ENCODE data around the gene ZNRF3. TPM values are rescaled to one million over a fixed set of nuclear protein-coding genes. Genes with fewer than 3 reads are reported as not detected.
A peak's percentile ranks its signal among the peaks of the same experiment; 100 is the strongest.

ZNRF3 gene
- total RNA-seq, 1 donor from 2014 or later, result 10.5 TPM

DNA sequence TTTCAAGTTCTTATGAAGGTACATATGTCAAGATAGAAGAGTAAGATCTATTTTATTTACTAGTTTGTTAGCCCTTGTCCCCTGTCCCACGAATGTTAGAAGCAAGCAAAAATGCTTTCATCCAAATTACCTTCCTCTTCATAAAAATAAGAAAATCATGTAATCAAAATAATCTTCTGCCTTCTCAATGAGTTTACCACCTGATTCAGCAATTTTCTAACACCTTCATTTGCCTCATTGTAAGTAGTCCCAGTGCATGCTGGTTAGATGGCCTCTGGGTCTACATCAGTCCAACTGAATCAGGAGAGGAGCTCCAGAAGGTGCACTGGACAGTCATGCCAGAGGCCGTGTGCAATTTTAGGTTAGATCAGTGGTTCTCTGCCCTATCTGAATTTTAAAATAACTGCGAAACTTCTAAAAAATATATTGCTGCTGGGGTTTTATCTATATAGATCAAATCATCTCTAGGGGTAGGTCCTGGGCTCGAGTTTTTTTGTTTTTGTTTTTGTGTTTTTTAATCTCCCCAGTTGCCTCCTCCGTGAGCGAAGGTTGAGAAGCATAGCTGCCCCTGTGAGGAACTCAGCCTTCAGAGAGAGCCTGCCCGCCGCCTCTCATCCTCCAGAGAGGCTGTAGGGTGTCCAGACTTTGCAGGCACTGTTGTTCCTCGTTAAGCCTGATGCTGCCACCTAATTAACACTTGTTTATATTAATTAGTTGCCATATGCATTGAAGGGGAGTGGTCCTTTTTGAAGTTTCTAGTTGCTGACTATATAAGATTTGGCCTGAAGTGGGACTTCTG lies 146.0 kb downstream of the ZNRF3 start:
- TF ChIP-seq, protein P1, sequence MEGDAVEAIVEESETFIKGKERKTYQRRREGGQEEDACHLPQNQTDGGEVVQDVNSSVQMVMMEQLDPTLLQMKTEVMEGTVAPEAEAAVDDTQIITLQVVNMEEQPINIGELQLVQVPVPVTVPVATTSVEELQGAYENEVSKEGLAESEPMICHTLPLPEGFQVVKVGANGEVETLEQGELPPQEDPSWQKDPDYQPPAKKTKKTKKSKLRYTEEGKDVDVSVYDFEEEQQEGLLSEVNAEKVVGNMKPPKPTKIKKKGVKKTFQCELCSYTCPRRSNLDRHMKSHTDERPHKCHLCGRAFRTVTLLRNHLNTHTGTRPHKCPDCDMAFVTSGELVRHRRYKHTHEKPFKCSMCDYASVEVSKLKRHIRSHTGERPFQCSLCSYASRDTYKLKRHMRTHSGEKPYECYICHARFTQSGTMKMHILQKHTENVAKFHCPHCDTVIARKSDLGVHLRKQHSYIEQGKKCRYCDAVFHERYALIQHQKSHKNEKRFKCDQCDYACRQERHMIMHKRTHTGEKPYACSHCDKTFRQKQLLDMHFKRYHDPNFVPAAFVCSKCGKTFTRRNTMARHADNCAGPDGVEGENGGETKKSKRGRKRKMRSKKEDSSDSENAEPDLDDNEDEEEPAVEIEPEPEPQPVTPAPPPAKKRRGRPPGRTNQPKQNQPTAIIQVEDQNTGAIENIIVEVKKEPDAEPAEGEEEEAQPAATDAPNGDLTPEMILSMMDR (IDR thresholded peaks at IDR 0.05; ENCODE audit: insufficient read depth, low read length, poor library complexity, severe bottlenecking), result no peak
- Histone ChIP-seq H3K4me3 (ENCODE audit: low read depth, low read length) (no peak overlapping the region), H3K27me3 (ENCODE audit: control insufficient read depth, insufficient read depth, low read length) (no peaks in the 10 kb centered on the region), H3K36me3 (ENCODE audit: control insufficient read depth, insufficient read depth, low read length) (no peaks in the 10 kb centered on the region)
- no peak for DNase-seq (ENCODE audit: low read depth)

DNA sequence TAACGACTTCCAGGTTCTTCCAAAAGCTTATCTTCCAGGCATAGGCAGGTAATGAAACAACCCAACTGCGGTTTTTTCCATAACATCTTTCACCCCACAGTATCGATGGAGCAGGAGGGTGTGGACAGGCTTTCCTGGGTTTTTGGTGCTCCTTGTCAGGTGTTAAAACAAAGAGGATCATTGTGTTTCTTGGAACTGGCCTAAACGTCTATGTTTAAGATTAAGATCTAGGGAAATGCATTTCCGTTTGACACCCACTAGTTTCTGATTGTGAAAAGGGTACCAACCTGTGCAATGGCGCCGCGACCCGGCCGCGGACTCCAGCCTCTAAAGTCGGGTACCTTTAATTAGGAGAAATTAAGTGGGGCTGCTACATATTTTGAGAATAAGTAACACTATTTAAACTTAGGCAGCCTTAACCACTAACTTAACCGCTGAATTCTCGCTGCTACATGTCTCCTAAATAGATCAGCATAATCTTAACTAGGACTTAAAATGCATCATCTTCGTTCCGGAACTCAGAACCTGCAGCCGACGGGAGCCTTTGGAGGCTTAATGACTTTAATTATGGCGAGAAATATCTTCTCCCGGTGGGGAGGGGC lies 146.7 kb downstream of the ZNRF3 start:
- Histone ChIP-seq H3K36me3 (ENCODE audit: control insufficient read depth, insufficient read depth, low read length) (no peaks in the 10 kb centered on the region), H3K4me3 (ENCODE audit: low read depth, low read length) (peak overlapping the region; percentile 28), H3K27me3 (ENCODE audit: control insufficient read depth, insufficient read depth, low read length) (no peaks in the 10 kb centered on the region)
- TF ChIP-seq, protein P1 (IDR thresholded peaks at IDR 0.05; ENCODE audit: insufficient read depth, low read length, poor library complexity, severe bottlenecking), result peak; percentile 20
- no peak for DNase-seq (ENCODE audit: low read depth)

DNA sequence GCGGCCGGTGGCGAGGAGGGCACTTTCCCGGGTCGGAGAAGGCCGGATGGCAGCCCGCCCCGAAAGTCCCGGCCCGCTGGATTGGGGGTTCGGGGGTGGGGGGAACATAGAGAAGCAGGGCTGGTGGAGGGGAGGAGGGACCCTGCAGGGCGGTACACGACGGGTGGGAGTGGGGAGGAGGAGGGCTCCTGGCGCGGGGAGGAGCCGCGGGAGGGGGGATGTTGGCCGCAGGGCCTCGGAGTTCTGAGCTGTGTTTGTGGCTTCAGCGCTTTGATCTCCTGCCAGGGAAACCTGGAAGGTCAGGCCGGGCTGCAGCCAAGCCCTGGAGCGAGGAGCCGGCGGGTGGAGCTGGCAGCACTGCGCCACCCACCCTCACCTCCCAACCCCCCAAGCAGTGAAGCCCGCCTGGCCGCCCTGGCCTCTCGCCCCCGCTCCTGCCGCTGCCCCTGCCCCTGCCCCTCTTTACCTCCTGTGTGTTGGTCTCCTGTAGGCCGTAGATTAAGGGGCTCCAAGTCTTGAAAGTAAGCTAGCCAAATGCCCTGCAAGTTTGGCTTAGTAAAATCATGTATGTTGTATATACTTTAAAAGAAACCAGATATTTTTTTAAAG lies 147.3 kb downstream of the ZNRF3 start:
- peak overlapping the region; percentile 28 for H3K4me3 ChIP-seq (ENCODE audit: low read depth, low read length)
- DNase-seq (ENCODE audit: low read depth), result peak; percentile 72
- H3K36me3 ChIP-seq (ENCODE audit: control insufficient read depth, insufficient read depth, low read length), result no peaks in the 10 kb centered on the region
- TF ChIP-seq, protein P1 (IDR thresholded peaks at IDR 0.05; ENCODE audit: insufficient read depth, low read length, poor library complexity, severe bottlenecking), result no peak
- no peaks in the 10 kb centered on the region for H3K27me3 ChIP-seq (ENCODE audit: control insufficient read depth, insufficient read depth, low read length)

DNA sequence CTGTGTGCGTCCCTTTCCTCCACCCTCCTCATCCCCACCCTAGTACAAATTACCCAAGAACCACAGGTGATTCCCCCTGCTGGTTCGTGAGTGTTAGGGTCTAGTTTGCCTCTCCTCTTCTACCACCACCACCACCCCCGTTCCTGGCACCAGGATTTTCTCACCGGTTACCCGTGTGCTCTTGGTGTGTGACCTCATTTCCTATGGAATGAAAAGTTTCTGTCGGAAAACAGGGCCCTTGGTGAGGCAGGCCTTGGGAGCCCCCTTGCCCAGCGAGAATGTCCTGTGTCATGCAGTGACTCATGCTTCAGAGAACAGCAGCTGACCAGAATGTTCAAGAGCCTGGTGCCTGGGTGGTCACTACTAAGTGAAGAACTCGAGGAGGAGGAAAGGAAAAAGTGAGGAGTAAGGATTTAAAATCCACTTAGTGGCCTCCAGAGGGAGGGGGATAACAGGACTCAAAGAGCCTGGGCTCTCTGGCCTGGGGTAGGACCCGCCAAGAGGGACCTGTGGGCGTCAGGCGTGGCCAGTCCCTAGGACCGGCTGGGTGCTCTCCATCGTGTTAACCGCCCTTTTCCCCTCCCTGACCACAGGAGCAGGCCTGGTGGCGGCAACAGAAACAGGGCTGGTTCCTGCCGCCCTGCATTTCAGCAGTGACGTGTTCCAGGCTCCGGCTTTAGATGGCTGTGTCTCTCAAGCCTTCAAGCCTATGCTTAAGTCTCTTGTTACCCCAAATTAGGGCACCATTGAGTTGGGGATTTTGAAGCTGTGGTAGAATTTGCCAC lies 148.0 kb downstream of the ZNRF3 start:
- TF ChIP-seq, protein P1 (IDR thresholded peaks at IDR 0.05; ENCODE audit: insufficient read depth, low read length, poor library complexity, severe bottlenecking), result no peak
- Histone ChIP-seq H3K4me3 (ENCODE audit: low read depth, low read length) (peak overlapping the region; percentile 11), H3K36me3 (ENCODE audit: control insufficient read depth, insufficient read depth, low read length) (no peaks in the 10 kb centered on the region), H3K27me3 (ENCODE audit: control insufficient read depth, insufficient read depth, low read length) (no peaks in the 10 kb centered on the region)
- DNase-seq (ENCODE audit: low read depth), result peak; percentile 99

DNA sequence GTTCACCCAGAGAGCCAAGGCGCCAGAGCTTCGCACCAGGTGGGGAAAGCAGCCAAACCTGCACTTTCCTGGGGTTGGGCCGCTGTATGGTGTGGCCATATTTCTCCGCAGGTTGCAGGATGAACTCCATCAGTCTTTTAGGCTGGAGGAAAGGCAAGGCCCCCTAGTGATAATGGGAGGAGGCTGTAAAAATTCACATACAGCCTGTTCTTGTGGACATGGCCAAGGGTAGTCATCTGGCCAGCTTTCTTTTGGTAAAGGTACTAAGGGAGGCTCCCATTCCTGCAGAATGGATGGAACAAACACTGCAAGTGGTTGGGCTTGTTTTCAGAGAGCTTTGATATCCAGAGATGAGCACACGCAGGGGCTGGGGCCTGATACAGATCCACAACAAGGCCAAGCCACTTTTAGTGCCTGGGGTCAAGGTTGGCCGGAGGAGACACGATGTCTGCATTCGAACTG lies 148.7 kb downstream of the ZNRF3 start:
- Histone ChIP-seq H3K36me3 (ENCODE audit: control insufficient read depth, insufficient read depth, low read length) (no peaks in the 10 kb centered on the region), H3K4me3 (ENCODE audit: low read depth, low read length) (no peak overlapping the region), H3K27me3 (ENCODE audit: control insufficient read depth, insufficient read depth, low read length) (no peaks in the 10 kb centered on the region)
- TF ChIP-seq, protein P1 (IDR thresholded peaks at IDR 0.05; ENCODE audit: insufficient read depth, low read length, poor library complexity, severe bottlenecking), result no peak
- no peak for DNase-seq (ENCODE audit: low read depth)

Measured in kidney epithelial cell (primary cell).